RPMI8226 (cell line): ENCODE measurements around the gene TMEM123.
A peak's percentile ranks its signal among the peaks of the same experiment; 100 is the strongest.

Source experiments
- DNase-seq: peaks from one replicate; pipeline ENCODE4 v3.0.0-alpha.2; 2015

Gene TMEM123, protein sequence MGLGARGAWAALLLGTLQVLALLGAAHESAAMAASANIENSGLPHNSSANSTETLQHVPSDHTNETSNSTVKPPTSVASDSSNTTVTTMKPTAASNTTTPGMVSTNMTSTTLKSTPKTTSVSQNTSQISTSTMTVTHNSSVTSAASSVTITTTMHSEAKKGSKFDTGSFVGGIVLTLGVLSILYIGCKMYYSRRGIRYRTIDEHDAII

DNA sequence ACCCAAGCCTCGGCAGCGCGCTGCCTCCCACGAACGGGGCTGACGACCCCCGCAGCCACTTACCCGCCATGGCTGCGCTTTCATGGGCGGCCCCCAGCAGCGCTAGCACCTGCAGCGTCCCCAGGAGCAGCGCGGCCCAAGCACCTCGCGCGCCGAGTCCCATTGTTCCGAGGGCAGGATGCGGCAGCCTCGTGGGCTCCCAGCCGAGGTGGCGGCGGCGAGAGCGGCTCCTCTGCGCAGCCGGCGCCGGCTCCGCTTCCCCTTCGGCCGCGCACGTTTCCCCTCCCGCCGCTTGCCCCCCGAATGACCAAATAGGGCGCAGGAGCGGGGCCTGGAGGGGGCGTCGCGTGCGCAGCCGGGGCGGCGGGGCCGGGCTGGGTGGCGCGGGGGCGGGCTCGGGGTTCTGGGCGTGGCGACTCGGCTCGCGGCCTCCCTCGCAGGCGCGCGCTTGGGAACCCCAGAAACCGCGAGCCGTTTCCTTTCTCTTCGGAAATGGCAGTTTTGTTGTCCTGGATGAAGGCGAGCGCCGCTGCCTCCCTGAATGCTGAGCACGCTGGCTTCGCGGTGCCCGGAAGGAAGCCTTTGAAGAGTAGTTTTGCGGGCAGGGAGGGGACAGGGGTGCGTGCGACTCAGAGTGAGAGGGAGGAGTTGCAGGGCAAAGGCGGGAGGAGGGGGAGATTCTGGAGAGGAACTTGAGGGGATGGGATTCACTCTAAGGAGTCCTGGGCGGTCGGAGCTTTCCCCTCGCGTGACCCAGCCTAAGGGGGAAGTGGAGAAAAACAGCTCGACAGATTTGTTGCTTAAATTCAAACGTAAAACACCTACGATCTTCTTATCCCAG lies at the start of gene TMEM123:
Gene TMEM123 (minus strand): TSS at position 305 of the 841 bp plus-strand sequence. CDS start 142 bp downstream, at position 163.
- peak; percentile 93 for DNase-seq

DNA sequence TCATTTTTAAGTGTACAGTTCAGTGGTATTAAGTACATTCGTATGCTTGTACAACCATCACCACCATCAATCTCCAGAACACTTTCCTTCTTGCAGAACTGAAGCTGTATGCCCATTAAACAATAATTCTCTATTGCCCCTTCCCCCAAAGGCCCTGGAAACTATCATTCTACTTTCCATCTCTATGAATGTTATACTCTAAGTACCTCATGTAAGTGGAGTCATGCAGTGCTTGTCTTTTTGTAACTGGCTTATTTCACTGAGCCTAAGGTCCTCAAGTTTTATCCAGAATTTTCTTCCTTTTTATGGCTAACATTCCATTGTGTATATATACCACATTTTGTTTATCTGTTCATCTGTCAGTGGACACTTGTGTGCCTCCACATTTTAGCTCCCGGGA lies 48.3 kb upstream of the TMEM123 start:
- DNase-seq: no peak

DNA sequence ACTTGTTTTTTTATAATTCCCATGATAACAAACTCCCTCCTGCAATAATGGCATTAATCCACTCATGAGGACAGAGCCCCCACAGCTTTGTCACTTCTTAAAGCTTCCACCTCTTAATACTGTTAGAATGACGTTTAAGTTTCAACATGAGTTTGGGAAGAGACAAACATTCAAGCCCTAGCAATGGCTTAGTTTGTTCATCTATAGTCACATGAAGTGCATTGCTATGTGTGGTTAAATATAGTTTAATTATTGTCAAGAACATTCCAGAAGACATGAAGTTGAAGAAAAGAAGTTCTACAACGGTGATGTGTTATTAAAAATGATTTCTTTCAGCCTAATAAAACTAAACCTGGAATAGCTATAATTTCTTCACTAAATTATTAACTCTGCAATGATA lies 47.4 kb upstream of the TMEM123 start:
- DNase-seq: no peak

DNA sequence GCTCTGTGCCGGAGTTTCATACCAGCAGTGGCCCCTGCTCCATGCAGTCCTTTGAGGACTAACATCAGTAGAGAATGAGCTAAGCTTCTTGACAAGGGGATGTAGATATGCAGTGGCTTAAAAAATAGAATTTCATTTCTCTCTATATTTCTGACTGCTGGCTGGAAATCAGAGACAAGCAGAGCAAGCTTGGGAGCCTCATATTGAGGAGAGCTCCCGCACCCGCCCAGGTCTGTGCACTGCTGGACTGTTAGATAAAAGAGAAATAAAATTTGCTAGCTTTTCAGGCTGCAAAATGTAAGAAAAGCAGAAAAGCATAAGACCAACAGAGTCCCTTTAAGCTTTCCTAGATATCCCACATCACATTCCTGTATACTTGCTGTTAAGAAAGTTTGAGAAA lies 46.6 kb upstream of the TMEM123 start:
- no peak for DNase-seq

DNA sequence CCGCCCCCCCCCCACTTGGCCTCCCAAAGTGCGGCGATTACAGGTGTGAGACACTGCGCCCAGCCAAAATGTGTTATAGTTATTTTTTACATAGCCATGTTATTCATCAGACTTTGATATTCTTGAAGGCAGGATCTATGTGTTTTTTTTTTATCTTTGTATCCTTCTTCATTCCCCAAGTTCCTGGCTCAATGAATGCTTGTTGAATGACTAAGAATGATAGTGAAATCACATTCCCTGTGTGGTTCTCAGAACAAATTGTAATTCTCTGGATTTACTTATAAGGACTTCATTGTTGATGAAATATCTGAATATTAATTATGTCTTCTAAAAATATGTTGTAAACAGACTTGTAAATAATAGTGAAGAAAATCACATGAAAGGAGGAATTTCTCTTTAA lies 44.5 kb upstream of the TMEM123 start:
- no peak for DNase-seq

DNA sequence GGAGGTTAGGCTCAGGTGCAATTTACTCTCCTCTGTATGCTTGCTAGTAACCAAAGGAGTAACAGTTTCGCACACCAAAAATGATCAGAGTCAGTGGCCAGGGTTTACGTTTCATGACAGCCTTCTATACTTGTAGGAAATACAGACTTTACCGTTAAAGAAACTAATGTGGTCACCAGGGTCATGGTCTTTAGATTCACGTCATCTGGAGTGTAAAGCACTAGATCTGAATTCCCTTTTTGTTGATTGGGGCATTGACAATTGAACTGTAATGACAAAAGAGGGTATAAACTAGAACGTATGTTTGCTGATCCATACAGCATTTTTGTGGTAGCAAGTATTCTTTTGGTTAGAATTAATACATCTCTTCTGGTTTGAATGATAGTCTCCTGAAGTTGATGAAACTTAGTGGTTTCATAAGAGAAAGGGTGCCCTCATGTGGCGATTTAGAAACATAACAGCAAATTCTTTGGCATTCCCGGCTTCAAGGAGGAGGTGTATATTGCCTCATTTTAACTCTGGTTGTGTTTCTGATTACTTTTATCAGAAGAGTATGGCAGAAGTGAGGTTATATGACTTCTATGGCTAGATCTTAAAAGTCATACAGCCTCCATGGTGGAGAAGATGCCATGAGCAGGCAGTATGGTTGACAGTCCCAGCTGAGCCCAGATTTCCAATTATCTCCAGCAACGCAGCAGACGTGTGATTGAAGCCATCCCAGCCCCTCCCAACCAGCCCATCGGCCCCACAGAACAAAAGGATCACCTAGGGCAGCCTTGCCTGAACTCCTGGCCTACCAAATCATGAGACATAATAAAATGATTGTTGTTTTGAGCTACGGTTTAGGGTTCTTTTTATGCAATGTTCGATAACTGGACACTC lies 42.8 kb upstream of the TMEM123 start:
- peak; percentile 74 for DNase-seq

DNA sequence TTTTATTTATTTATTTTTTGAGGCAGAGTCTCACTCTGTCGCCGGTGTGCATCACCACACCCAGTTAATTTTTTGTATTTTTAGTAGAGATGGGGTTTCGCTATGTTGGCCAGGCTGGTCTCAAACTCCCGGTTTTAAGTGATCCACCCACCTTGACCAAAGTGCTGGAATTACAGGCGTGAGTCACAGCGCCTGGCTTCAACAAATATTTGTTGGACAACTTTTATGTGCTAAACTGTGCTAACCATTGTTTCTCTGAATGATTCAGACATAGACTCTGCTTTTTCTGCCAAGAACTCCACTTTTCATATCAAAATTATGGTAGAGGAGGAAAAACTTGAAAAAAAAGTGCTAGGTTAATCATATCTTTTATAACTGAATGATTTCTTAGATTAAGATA lies 41.7 kb upstream of the TMEM123 start:
- no peak for DNase-seq

DNA sequence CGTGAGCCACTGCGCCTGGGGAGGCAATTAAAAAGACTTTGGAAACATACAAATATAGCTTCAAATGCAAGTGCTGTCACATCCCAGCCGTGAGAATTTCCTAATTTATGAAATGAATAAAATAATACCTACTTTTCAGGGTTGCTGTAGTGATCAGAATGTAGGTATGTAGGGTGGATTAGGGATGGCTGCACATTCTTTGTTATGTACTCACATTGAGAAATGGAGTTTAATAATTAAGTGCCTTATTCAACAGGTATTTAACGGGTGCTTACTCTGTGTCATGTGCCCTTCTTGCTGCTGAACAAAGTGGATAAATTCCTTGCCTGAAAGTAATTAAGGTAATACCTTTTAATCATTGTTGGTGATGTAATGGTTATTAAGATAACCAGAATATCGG lies 41.0 kb upstream of the TMEM123 start:
- DNase-seq: no peak

DNA sequence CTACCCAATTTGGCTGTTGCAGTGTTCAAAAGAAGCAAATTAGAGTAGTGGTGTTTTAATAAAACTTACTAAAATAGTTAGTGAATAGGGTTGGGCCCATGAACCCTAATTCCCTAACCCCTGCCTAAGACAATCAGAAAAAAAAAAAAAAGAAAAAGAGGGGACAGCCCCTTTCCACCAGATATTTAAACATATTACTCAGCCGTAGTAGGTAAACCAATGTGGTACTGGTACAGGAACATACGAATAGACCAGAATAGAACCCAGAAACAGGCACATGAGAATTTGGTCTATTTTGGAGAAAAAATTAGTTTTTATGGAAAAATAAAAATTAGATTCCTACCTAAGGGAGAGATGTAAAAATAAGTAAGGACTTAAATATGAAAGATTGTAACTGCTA lies 39.4 kb upstream of the TMEM123 start:
- no peak for DNase-seq

DNA sequence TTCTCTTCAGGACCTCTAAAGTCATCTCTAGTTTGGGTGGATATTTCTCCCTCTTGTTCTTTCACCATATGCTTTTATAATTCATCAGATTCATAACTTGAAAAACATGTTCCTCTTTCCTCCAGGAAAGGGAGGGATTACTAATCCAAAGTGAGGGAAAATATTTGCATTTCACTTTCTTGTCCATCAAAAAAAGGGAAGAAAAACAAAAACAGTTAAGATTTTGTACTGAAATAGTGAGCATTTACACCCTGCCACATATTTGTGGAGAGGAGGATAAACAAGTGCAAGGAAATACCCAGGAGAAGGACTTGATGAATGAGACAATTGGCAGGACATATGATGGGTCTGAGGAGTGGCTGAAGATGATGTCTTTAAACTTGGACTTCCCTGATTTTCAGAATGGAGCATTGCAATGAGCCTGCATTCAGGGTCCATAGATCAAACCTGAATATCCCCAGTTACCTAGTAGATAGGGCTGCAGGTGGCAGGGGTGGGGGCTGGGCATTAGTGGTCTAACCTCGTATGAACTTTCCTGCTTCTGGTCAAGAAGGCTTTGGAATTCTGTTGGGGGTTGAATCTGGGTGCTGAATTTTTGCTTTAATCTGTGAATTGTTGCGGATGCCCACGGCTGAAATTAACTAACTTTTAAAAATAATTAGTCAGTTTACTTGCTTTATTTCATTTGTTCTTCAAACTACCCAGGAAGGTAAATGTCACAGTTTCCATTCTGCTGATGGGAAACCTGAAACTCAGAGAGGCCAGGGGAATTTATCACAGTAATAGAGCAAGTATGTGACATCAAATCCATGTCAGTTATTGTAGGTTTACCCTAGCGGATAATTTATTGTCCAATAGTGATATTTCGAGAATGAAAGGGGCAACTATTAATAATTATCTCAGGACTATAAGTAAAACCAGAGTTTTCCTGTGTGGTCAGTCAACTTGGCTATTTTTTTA lies 36.9 kb upstream of the TMEM123 start:
- no peak for DNase-seq

DNA sequence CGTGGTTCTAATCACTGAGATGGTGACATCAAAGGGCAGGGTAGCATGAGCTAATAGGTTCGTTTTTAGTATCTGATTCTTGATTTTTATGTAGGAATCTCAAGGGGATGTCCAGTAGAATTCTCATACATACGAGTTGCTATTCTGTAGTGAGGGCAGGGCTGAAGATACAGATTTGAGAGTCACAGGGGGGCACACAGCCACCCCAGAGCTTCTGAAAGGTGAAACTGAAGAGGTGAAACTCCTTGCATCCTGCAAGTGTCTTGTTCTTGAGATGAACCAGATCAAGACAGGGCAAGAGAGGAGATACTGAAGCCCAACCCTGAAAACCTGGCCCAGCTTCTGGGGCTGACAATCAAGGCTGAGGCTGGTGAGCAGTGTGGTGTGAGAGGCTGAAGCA lies 35.6 kb upstream of the TMEM123 start:
- no peak for DNase-seq

DNA sequence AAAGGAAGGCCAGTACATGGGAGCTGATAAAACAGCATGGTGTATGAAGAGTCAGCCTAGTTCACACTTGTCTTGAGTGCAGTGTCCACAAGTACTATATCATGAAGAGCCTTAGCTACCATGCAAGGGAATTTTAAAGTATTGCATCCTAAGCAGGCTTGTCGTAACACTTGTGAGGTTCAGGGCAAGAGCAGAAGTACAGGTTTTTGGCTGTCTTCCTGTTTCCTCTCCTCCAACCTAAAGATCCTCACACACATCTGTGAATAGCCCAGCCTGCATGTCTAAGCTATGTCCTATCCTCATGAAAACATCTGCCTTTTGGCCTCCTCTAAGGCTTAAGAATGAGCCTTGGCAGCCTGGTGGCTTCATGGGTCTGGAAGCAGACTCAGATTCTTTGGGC lies 34.6 kb upstream of the TMEM123 start:
- no peak for DNase-seq

DNA sequence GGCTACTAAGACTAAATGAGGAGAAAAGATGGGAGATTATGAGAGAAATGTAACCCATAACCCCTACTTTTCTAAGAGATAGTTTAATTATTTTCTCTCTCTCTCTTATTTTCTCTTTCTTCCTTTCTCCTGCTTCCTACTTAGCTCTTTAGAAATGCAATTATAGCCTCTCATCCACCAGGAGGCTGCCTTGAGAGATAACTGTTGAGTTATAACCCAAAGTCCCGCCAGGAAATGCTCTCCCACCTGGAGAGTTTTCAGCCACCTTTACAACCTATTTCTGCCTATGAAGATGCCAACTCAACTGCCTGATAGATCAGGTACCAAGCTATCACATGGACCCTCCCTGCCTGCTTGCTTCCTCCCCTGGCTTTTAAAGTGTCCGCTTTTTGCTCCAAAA lies 34.0 kb upstream of the TMEM123 start:
- no peak for DNase-seq

DNA sequence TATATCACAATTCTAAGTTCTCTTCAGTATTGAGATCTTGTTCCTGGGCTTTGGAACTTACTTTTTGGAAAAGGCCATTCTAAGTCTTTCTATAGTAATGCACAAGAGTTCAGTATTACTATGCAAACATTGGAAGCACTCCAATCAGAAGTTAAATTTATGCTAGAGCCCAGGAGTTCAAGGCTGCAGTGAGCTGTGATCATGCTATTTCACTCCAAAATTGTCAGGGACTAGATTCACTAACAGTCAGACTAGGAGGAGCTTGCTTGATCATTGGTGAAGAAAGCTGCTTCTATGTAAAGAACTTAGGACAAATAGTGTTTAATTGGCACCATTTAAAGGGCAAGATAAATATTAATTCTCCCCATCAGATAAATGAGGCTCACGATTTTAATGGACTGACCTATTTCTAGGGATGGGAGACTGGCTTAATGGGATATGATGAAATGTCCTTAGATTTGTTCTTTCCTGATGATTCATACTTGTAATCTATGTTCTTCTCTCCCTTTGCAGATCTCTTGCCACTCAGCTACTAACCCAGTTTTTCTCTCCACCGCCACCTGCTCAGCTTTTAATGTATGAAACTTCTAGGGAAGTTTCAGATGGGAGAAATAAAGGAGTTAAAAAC lies 32.6 kb upstream of the TMEM123 start:
- DNase-seq: peak; percentile 16

DNA sequence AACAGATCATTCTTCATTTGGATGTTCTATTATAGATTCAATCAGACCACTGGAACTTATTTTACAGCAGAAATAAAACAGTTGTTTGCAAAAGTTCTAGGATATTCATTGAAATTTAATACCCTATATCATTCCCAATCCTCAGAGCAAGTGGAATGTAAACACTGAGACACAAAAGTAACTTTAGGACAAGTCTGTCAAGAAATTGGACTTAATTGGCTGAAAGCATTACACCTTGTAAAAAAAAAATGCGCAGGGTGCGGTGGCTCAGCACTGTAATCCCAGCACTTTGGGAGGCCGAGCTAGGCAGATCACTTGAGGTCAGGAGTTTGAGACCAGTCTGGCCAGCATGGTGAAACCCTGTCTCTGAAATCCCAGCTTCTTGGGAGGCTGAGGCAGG lies 29.9 kb upstream of the TMEM123 start:
- no peak for DNase-seq

DNA sequence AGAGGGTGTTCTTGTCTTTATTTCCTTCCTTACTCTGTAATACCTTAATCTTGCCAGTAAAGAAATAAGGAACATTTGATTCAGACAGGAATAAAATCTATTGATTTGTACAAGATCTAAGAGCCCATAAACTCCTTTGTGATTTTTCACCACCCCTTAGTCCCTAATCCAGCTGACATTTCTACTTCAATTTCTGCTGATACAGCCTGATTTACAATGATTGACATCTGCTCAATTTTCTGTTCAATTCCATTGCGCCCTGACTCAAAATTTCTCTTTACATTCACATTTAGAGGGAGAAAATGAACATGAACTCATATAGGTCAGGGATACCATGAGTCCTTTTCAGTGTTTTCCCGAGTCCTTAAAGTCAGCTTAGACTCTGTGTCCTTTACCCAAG lies 27.2 kb upstream of the TMEM123 start:
- DNase-seq: no peak

DNA sequence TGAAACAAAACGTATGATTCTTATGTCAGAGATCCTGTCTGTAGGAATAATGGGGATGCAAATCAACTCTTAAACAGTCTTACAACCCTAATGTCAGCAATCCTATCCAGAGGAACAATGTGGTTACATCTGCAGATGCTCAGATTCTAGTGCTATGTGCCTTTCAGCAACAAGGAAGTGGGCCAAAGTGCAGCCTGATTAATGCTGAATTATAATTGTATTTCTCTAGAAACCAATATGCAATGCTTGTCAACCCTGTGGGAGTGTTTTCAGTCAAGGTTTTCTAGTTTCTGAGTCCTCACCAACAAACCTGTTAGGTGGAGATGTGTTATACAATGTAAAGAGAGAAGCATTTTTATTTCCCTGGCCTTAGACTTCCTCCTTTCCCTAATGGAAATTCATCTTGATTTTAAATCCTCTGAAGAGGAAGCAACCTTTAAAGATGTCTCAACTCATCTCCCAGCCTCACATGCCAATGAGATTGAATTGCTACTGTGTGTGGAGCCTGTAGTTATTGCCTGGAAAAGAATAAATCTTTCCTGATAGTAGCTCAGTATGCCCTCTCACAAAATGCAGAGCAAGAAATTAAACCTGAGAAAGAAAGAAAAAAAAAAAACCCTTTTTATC lies 26.2 kb upstream of the TMEM123 start:
- peak; percentile 30 for DNase-seq

DNA sequence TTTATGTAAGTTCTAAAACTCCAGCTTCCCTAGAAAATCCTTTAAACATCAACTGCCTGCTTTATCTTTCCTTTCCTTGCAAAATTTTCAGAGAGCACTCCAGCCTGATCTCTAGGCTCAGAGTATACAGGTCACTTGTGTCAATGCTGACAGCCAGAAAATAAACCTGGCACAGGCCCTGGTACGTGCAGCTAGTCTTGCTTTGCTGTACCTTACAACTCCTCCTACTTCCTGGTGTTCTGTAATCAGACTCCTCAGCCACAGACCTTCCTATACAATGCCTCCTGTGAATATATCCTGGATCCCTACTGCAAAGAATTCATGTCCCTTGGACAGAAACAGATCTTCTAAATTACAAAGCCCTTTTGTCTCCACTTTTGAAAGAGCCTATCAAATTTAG lies 24.2 kb upstream of the TMEM123 start:
- peak; percentile 82 for DNase-seq

DNA sequence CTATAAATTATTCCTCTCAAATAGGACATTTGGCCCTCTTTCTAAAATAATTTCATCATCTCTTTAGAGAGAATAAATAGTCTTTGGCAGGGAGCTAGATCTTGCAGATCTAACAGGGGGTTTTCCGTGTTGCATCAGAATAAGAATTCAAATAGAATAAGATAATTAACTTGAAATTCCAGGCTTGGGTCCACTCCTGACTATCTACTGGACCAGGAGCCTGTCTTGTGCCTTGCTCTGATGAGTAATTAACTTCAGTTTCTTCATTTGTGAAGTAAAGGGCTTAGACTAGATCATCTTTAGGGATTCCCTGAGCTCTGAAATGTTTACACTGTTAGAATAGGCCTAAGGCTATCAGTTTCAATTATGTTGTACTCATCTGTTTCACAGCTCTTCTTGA lies 23.5 kb upstream of the TMEM123 start:
- no peak for DNase-seq

DNA sequence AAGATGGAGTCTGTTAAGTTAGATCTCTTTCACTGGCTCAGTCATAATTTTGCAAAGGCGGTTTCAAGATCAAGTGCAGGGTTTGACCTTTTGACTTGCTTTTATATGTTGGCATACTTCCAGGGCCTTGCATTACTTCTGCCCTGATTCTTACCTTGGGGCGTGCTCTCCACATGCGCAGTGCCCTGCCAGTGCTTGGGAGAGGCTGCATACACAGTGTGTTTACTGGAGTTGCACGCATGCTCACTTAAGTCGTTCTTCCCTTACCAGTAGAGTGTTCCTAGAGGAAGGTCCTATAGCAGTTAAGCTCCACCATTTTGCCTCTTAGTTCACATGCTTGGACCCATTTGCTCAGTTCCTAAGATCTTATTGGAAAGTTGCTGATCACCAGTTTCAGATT lies 21.0 kb upstream of the TMEM123 start:
- DNase-seq: no peak

DNA sequence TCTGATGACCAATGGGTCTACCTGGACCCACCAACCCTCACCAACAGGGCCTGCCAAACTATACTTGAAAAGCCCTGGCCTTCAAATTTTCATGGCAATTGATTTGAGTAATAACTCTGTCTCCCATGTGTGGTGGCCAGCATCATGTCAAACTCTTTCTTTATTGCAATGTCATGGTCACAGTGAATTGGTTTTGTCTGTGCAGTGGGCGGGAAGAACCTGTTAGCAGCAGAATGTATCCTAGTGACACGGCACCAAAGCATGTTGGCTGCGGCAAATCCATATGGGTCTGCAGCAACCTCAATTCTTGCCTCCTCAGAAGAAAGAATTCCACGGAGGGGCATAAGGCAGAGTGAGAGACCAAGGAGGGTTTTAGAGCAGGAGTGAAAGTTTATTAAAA lies 19.6 kb upstream of the TMEM123 start:
- DNase-seq: no peak

DNA sequence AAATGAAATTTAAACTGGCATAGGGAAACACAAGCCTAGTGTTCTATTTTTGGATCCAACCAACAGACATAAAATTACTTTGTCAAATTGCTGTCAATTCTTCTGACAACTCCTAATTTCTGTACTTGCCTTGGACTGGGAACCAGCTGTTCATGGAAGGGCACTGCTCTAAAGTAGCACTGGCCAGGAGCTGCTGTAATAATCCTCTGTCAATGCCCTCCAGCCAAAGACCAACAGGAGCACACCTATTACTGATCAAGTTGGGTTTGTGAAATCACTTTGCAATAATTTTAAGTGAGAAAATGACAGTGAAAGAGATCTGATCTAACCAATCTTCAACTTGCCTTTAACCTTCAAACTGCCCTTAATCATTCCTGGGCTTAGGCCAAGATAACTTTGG lies 18.9 kb upstream of the TMEM123 start:
- DNase-seq: no peak
